IMR-90 (cell line): ENCODE measurements around the gene RIMBP2. TPM values are rescaled to one million over a fixed set of nuclear protein-coding genes. Genes with fewer than 3 reads are reported as not detected.

Source experiments
- ATAC-seq: fragments of 200-7000 bp; cut with Tn5 transposase; 2 replicates; pipeline ENCODE4 v1.9.1; 2020; ENCODE audit warnings: low read depth, mild to moderate bottlenecking, moderate library complexity
- BruUV-seq: library from RNA; stranded (reverse); fragments of 400-500 nt; replicated peaks from 2 replicates; lab custom pipeline; 2021; lab: Mats Ljungman, UMichigan
- CTCF ChIA-PET: fragments of 300-600 bp; formaldehyde crosslinking; extraction: SDS; loops from one replicate; lab custom pipeline; 2021; ENCODE audit warnings: antibody characterized with exemption; lab: Yijun Ruan, JAX
- POLR2A ChIA-PET: fragments of 300-600 bp; sonication (Branson Sonifier 250); formaldehyde crosslinking; loops from one replicate; lab custom pipeline; 2022; ENCODE audit warnings: antibody characterized with exemption; ENCODE audit not compliant: unreplicated experiment; lab: Charles Lee
- DNase-seq: peaks from one replicate; pipeline ENCODE4 v3.0.0; 2013
- H2AFZ ChIP-seq: replicated peaks from 2 replicates; pipeline ENCODE3; 2013; ENCODE audit warnings: low read length, mild to moderate bottlenecking; ENCODE audit not compliant: poor library complexity
- H2AK5ac ChIP-seq: 2 replicates; pipeline ENCODE4 v1.6.1; 2013; ENCODE audit warnings: low read depth, low read length, inconsistent platforms
- H2AK9ac ChIP-seq: replicated peaks from 2 replicates; pipeline ENCODE3; 2013; ENCODE audit warnings: mild to moderate bottlenecking, low read depth, low read length, moderate library complexity; ENCODE audit not compliant: poor library complexity
- H2BK120ac ChIP-seq: 2 replicates; pipeline ENCODE4 v1.6.1; 2013; ENCODE audit warnings: low read depth, low read length, inconsistent platforms
- H2BK15ac ChIP-seq: 3 replicates; pipeline ENCODE4 v1.6.1; 2013; ENCODE audit warnings: low read depth, low read length, inconsistent platforms
- H2BK20ac ChIP-seq: 2 replicates; pipeline ENCODE4 v1.6.1; 2013; ENCODE audit warnings: low read depth, mild to moderate bottlenecking, inconsistent platforms, low read length, moderate library complexity
- H2BK5ac ChIP-seq: 2 replicates; pipeline ENCODE4 v1.6.1; 2013; ENCODE audit warnings: mild to moderate bottlenecking, low read depth, low read length, inconsistent platforms; ENCODE audit not compliant: poor library complexity, severe bottlenecking
- H3K14ac ChIP-seq: replicated peaks from 2 replicates; pipeline ENCODE4 v1.6.1; 2013; ENCODE audit warnings: low read depth, low read length, inconsistent platforms
- H3K18ac ChIP-seq: 2 replicates; pipeline ENCODE4 v1.6.1; 2013; ENCODE audit warnings: low read depth, low read length, control low read depth
- H3K23ac ChIP-seq: 2 replicates; pipeline ENCODE4 v1.6.1; 2013; ENCODE audit warnings: low read depth, low read length, inconsistent platforms
- H3K27ac ChIP-seq: 2 replicates; pipeline ENCODE4 v1.5.1; 2013; ENCODE audit warnings: mild to moderate bottlenecking, control low read depth, low read length; ENCODE audit not compliant: insufficient read depth
- H3K27me3 ChIP-seq: 2 replicates; pipeline ENCODE4 v1.6.1; 2013; ENCODE audit warnings: low read length; ENCODE audit not compliant: control insufficient read depth, insufficient read depth
- H3K36me3 ChIP-seq: 2 replicates; pipeline ENCODE4 v1.6.1; 2013; ENCODE audit warnings: low read length, mixed read lengths; ENCODE audit not compliant: control insufficient read depth, insufficient read depth
- H3K4ac ChIP-seq: 2 replicates; pipeline ENCODE4 v1.6.1; 2013; ENCODE audit warnings: low read depth, low read length, inconsistent platforms
- H3K4me1 ChIP-seq: 2 replicates; pipeline ENCODE4 v1.6.1; 2013; ENCODE audit warnings: low read length, mixed read lengths; ENCODE audit not compliant: control insufficient read depth, insufficient read depth
- H3K4me2 ChIP-seq: 2 replicates; pipeline ENCODE4 v1.6.1; 2013; ENCODE audit warnings: low read depth, mild to moderate bottlenecking, control low read depth, low read length, moderate library complexity
- H3K4me3 ChIP-seq: 2 replicates; pipeline ENCODE4 v1.5.1; 2013; ENCODE audit warnings: low read depth, mild to moderate bottlenecking, control low read depth, low read length, moderate library complexity; ENCODE audit not compliant: insufficient read depth
- H3K56ac ChIP-seq: 2 replicates; pipeline ENCODE4 v1.6.1; 2013; ENCODE audit warnings: low read length, inconsistent platforms; ENCODE audit not compliant: insufficient read depth; ENCODE audit errors: extremely low read depth
- H3K79me1 ChIP-seq, 2 experiments: 2 replicates each; pipeline ENCODE4 v1.6.1; 2013; ENCODE audit warnings: low read length in 2 of 2, inconsistent platforms in 1 of 2, low read depth in 1 of 2
- H3K9ac ChIP-seq: 2 replicates; pipeline ENCODE4 v1.6.1; 2013; ENCODE audit warnings: low read depth, low read length, control low read depth
- H3K9me1 ChIP-seq: 2 replicates; pipeline ENCODE4 v1.6.1; 2013; ENCODE audit warnings: low read length, inconsistent platforms; ENCODE audit not compliant: insufficient read depth
- H3K9me3 ChIP-seq: 2 replicates; pipeline ENCODE4 v1.6.1; 2013; ENCODE audit warnings: low read length; ENCODE audit not compliant: control insufficient read depth, insufficient read depth
- H4K20me1 ChIP-seq: 2 replicates; pipeline ENCODE4 v1.6.1; 2013; ENCODE audit warnings: low read length, inconsistent platforms; ENCODE audit not compliant: insufficient read depth
- H4K5ac ChIP-seq: 2 replicates; pipeline ENCODE4 v1.6.1; 2013; ENCODE audit warnings: mild to moderate bottlenecking, low read depth, low read length, control low read depth
- H4K8ac ChIP-seq, 2 experiments: 2 replicates each; pipeline ENCODE4 v1.6.1; 2013; ENCODE audit warnings: low read depth in 2 of 2, low read length in 2 of 2, control low read depth in 1 of 2, inconsistent platforms in 1 of 2
- H4K91ac ChIP-seq: 2 replicates; pipeline ENCODE4 v1.6.1; 2013; ENCODE audit warnings: low read depth, low read length, inconsistent platforms; ENCODE audit not compliant: insufficient read depth
- CEBPB ChIP-seq: IDR thresholded peaks from 2 replicates; pipeline ENCODE4 v1.6.1; 2012; ENCODE audit warnings: low read depth, low read length, improper control_type of control experiment
- ELK1 ChIP-seq: fragments of 150-350 bp; IDR thresholded peaks from 2 replicates; pipeline ENCODE4 v1.6.1; 2016; ENCODE audit warnings: low read depth, mild to moderate bottlenecking, low read length, moderate library complexity, borderline replicate concordance
- MAZ ChIP-seq: IDR thresholded peaks from 2 replicates; pipeline ENCODE4 v1.6.1; 2012; ENCODE audit warnings: low read depth, mild to moderate bottlenecking, low read length, improper control_type of control experiment, moderate library complexity, borderline replicate concordance
- MXI1 ChIP-seq: IDR thresholded peaks from 2 replicates; pipeline ENCODE4 v1.6.1; 2012; ENCODE audit warnings: low read depth, mild to moderate bottlenecking, low read length, moderate library complexity, borderline replicate concordance
- RCOR1 ChIP-seq: IDR thresholded peaks from 2 replicates; pipeline ENCODE4 v1.6.1; 2012; ENCODE audit warnings: mild to moderate bottlenecking, low read length, improper control_type of control experiment; ENCODE audit not compliant: insufficient replicate concordance
- WGBS, 2 experiments: methylation state at CpG; one replicate each; pipeline versions ENCODE4 v1.1.5 to v1.1.7; 2013; ENCODE audit warnings: missing lambda C conversion rate in 2 of 2; ENCODE audit not compliant: insufficient read length in 1 of 2; ENCODE audit errors: extremely low coverage in 2 of 2; 5-methylcytosine and 5-hydroxymethylcytosine counted together
- dilution Hi-C: fragments of 300-500 bp; cut with HindIII; formaldehyde crosslinking; loops from one replicate; pipeline ENCODE4 v1.14.3; 2018; ENCODE audit warnings: low sequenced_read_pairs; ENCODE audit not compliant: unreplicated experiment
- in situ Hi-C: fragments of 300-500 bp; cut with MboI; formaldehyde crosslinking; loops from 3 replicates; pipeline ENCODE4 v1.14.3; 2019; ENCODE audit warnings: low sequenced_read_pairs, inconsistent platforms, mixed read lengths
- intact Hi-C: fragments of 100-400 bp; cut with micrococcal nuclease; formaldehyde crosslinking; loops from 2 replicates; pipeline ENCODE4 v1.10.0; 2022
- polyA plus RNA-seq, 3 experiments: library from polyadenylated mRNA; depleted of rRNA; stranded (reverse); fragments of >200 nt; gene quantifications; 2 replicates each; pipeline ENCODE4 v1.2.3, GENCODE V29; 2012; ENCODE audit warnings: low replicate concordance in 1 of 3
- total RNA-seq: library from RNA; depleted of rRNA; stranded (reverse); fragments of >200 nt; gene quantifications from 2 replicates; pipeline ENCODE4 v1.2.3, GENCODE V29; 2012

The RIMBP2 gene
- total and polyA plus RNA-seq, 2 of the 4 experiments (the other 2 are of a cell fraction): not detected

- no peak overlapping the region for H2AK5ac ChIP-seq
- DNase-seq (no peak), ATAC-seq (no peak)
- no peak overlapping the region for H3K23ac ChIP-seq
- no TSS peak for BruUV-seq
- H2BK120ac ChIP-seq: no peak overlapping the region
- no peak overlapping the region for H3K9ac ChIP-seq
- intact Hi-C loops (no loop called here), dilution Hi-C loops (no loop called here), in situ Hi-C loops (no loop called here)
- H4K20me1 ChIP-seq: no peaks in the 10 kb centered on the region
- H3K4me1 ChIP-seq: no peaks in the 10 kb centered on the region
- no peak overlapping the region for H3K18ac ChIP-seq
- H2BK5ac ChIP-seq: no peak overlapping the region
- no peak overlapping the region for H3K56ac ChIP-seq
- WGBS, 2 experiments: no CpG with 5 or more reads among the region's 4 CpGs
- no peak overlapping the region for H3K4me3 ChIP-seq
- no peak overlapping the region for H3K4me2 ChIP-seq
- H4K5ac ChIP-seq: no peak overlapping the region
- H3K9me3 ChIP-seq: peaks cover 38% of the 10 kb centered on the region
- no peak overlapping the region for H3K14ac ChIP-seq
- no peaks in the 10 kb centered on the region for H3K79me1 ChIP-seq
- H3K4ac ChIP-seq: no peak overlapping the region
- no peak overlapping the region for H2BK20ac ChIP-seq
- H3K9me1 ChIP-seq: no peaks in the 10 kb centered on the region
- TF ChIP-seq ELK1 (no peak), RCOR1 (no peak), CEBPB (no peak), MAZ (no peak), MXI1 (no peak)
- no peaks in the 10 kb centered on the region for H3K27me3 ChIP-seq
- ChIA-PET POLR2A (no interaction called here), CTCF (no interaction called here)
- H4K91ac ChIP-seq: no peak overlapping the region
- no peak overlapping the region for H2AFZ ChIP-seq
- no peak overlapping the region for H2BK15ac ChIP-seq
- H4K8ac ChIP-seq: no peak overlapping the region
- H2AK9ac ChIP-seq: no peak overlapping the region
- H3K36me3 ChIP-seq: no peaks in the 10 kb centered on the region
- no peak overlapping the region for H3K27ac ChIP-seq
Observed at GRCh38 chr12:130655010-130655409, 61.1 kb downstream of the RIMBP2 start.
